Muscle of arm (tissue), 12 donors: ENCODE data around the gene MUL1. TPM values are rescaled to one million over a fixed set of nuclear protein-coding genes. Genes with fewer than 3 reads are reported as not detected.

Experiments
- DNase-seq: peaks from one replicate; pipeline ENCODE4 v3.0.0-alpha.2; 2013
- polyA plus RNA-seq, 12 donors: library from polyadenylated mRNA; unstranded; fragments of 120-200 nt; gene quantifications; one replicate each; pipeline ENCODE4 v1.2.1, GENCODE V29; 2013; ENCODE audit not compliant: insufficient read length in 12 of 12

Gene MUL1
- polyA plus RNA-seq, 12 donors, result 14.3 to 22.1 (median 18.6) TPM; not detected in 1

DNA sequence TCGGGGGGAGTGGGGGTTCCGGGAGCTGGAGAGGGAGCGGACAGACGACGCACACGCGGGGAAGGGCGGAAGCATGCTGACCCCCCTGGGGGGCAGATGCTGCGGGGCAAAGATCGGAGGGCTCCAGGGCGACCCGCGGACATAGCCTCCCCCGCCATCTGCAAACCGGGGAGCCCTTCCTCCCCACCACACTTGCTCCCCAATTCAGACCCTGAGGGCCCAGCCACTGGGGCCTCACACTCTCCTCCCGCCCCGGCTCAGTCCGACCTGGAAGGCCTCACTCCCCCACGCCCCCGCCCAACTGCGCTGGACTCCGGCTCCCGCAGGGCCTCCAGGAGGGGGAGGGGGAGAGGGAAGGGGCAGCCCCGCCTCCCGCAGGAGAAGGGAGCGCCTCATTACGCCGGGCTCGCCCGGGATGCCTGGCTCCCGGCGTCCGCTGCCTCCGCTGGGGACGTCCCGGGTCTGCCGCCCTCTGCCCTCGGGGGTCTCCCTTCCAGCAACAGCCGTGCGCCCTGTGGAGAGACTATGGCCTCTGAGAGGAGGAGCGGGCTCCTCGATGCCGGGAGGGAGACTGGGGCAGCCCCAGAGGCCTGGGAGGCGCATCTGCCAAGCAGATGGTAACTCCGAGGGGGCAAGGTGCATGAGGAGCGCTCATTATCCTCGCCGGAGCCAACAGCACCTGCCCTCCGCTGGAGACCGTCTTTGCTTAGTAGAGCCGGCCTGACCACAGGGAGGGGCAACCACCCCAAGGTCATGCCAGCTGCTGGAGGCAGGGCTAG, 21.3 kb downstream of the MUL1 start:
- DNase-seq, result no peak

DNA sequence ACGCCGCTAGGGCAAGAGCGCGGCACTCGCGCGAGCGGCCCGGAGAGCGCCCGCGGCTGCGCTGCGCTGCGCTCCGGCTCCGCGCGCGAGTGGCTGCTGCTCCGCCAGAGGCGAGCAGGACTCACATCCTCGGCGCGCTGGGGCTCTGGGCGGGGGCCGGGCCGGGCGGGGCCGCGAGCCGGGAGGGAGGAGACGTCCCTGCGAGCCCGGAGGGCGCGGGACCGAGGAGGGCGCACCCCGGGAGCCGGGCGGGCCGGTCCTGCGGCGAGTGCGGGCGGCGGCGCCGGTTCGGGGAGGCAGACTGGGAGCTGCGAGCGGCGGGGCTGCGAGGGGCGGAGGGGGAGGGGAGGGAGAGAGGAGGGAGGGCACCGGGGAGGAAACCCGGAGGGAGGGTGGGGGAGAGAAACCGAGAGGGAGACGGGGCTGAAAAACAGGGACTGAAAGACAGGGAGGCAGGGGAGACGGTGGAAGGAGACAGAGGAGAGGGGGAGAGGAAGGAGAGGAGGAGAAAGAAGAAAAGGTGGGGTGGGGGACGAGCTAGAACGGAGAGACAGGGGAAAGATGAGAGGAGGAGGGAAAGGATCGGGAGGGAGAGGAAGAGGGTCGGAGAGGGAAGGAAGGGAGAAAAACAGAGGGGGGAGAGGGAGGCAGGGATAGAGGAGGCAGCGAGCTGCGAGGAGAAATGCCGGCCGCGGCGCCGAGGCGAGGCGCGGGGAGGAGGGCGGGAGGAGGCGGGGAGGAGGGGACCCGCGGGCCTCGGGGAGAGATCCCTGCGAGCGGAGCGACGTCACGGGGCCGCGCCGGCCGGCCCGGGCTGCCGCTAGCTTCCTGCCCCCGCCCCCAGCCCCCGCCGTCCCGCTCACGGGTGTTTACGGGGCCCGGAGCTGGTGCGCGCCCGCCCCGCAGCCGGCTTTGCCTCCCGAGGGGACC, 22.2 kb downstream of the MUL1 start, which contains the start of gene CAMK2N1:
TSS of gene CAMK2N1 (minus strand) at position 684 of the 930 bp plus-strand sequence. CDS start 831 bp downstream, outside the sequence.
- no peak for DNase-seq

DNA sequence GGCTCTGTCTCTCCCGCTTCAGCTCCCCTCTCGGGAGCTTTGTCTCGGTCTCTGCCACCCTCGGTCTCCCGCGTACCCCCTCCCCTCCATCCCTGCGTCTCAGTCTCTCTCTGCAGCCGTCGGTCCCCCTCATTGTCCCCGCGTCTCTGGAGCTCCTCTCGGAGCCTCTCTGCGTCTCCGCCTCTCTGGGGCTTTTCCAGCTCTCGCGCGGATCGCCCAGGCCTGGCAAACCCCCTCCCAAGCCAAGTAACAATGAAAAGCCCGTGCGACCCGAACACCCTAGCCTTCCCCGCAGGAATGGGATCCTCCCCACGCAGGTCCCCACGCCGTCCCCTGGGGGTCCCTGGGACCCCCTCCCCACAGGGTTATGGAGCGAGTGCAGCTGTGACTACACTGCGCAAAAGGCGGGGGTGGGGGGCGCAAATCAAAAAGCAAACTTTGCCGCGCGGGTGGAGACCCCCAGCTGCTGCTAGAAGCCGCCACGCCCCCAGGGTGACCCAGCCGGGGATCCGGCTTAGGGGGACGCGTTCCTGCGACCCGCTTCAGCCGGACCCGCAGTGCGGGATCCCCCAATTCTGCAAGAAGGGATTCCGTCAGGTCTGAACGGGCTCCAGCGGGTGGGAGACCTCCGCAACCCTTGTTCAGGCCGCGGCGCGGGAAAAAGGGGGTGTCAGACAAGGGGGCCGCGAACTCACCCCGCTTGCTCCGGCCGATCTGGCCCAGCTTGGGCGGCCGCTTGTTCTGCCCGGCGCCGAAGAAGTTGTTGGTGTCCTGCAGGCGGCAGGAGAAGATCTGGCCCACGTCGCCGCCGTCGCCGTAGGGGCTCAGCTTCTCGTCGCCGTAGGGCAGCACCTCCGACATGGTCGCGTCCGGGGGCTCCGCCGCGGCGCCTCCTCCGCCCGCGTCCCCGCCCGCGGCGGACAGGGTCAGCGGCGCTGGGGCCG, 23.2 kb downstream of the MUL1 start:
- DNase-seq, result no peak

DNA sequence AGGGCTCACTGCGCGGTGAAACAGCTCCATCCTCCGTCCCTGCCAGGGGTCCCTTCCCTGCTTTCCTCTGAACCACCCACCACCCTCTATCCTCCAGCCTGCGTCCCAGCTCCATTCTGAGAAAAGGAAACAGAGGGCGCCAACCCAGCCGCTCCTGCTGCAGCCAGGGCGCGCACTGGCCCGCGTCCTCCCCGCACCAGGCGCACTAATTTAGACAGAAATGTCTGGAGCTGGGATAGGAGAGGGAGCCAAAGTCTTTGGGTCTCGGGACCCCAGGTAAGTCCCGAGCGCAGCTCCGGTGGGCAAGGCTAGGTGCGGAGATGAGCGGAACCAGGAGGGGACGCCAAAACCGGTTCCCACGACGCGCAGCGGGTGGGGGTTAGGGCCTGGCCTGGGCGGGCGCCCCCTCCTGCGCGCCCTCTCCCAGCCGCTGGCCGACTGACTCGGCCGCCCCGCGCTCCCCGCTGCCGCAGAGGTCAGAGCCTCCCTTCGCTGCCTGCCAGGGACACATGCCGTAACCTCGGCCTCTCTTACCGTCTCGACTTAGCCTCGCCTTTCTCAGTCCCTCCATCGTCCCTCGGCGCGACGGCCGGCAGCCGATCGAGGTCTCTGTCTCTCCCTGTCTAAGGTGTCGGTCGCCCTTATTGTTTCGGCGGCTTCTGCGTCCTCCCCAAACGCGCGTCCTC, 24.0 kb downstream of the MUL1 start:
- no peak for DNase-seq

DNA sequence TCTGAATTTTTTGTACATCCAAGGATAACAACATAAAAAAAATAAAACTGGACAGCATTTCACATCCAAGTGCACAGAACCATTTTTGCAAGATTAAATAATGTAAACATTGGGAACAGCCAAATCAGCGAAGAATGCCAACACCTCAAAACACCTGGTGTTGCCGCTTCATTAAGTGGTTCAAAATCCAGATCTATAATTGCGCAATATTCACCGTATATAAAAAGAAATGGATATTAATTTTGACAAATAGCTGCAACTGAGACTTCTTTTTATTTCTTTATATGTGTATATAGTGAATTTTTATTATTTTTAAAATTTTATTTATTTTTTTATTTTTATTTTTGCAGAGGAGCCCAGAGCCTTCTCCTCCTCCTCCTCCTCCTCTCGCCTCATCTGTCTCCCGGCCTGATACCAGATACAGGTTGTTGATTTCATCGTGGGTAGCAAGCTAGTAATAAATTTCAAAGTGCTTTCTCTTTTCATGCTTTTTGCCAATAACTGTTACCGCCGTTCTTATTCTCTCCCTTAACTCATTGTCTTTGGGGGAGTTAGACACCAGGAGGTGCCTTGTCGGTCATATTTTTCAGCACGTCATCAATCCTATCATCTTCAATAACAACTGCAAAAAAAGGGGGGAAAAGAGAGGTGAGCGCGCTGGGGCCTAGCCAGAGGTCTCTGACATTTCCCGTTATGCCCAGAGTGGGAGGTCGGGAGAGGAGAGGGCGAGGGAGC, 24.7 kb downstream of the MUL1 start:
- DNase-seq, result no peak

DNA sequence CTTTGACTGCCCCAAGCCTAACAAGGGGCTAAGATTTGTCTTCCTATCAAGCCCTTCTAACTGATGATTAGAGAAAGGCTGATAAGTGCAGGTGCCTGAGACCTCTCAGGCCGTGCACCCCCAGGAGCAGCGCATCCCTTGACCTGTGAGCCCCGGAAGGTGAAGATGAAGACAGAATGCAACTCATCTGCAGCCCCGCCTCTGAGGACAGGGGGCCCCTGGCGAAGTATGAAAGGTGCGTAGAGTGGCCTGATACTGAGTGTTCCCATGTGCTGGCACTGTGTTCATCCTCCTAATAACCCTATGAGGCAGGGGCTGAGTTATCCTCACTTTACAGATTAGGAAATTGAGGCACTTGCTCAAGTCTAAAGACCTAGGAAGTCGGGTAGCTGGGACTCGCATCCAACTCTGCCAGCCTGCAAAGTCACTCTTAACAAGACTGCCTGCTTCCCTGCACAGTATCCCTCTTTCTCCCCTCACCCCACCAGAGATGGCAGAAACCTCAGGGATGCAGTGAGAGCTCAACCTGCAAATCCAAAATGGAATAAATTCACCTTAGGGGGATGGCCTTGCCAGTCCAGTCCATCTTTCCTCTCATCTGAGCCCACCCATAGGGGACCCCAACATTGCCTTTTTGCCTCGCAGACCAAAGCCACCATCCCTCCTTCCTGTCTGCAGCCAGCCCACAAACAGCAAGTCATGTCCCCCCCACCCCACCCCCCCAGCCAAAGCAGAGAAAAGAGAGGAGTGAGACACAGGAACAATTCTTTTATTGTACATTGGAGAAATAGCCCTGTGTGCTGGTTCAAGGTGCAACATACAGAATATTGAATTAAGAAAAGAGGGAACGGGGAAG, 26.1 kb downstream of the MUL1 start:
- DNase-seq, result no peak

DNA sequence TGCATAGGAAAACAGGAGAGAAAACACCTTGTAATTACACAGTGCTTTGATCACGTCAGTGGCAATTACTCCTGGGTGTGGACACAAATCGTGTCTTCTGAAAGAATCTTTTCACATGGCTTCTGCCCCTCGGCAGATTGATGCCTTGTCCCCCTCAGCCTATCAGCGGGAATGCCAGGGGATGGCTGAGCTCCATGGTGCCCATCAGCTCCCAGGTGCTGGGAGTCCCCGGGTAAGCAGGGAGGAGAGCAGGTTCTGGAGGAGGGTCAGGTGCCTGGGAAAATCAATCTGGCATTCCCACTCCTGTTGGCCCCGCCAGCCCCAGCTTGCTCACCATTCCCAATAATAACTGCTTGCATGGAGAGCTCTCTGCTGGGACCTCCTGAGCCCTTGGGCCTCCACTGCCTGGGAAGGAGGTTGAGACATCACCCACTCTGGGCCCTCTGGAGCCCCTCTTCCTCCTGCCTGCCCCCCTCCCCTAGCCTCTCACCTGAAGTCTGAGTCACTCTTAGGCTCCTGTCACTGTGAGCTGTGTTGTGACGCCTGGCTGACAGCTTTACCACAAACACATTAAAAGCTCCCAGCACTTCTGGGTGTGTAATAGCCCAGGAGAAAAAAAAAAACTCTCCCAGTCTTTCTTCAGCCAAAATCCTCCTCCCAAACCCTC, 26.9 kb downstream of the MUL1 start:
- no peak for DNase-seq

DNA sequence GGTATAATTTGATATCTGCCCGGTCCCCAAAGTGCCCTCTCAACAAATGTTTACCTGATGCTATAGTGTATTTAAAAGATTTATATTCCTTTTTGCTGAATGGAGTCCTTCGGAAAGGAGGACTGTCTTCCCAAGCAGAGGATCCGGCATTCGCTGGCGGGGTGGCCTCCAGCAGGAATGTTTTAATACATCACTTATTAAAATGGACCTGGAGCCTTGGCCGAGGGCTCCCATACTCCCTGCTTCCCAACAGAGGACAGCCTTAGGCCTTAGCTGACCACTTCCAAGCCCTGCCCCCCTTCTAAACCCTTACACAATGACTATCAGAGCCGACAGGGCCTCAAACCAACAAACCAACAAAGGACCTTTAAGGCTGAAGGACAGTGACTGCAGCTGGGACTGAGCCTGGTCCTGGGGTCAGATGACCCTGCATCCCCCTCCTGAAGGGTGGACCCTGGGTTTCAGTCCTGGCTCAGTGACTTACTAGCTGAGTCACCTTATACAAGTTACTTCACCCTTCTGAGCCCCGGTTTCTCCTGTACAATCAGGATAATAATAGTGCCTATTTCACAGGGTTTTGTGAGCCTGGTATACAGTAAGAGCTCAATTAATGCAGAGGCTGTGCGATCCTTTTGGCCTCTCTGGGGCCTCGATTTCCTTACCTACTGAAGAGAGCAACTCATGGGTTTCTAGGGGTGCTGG, 27.6 kb downstream of the MUL1 start:
- no peak for DNase-seq

DNA sequence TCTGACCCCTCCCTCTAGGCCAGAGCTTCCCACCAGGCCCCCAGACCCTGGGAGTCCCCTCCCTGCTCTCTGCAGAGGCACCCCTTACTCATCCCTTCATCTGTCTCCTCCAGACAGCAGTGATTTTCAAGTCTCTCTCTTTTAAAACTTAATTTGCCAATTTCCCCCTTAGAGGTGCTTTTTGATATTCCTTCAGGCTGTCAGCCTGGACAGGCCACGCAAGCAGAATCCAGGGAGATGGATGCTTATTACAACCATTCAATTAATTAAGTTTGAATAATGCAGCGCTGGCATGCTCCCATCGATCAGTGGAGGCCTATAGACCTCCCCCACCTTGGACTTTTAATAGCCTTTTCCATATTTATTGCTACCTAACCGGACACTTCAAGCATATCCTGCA, 28.1 kb downstream of the MUL1 start:
- DNase-seq, result no peak

DNA sequence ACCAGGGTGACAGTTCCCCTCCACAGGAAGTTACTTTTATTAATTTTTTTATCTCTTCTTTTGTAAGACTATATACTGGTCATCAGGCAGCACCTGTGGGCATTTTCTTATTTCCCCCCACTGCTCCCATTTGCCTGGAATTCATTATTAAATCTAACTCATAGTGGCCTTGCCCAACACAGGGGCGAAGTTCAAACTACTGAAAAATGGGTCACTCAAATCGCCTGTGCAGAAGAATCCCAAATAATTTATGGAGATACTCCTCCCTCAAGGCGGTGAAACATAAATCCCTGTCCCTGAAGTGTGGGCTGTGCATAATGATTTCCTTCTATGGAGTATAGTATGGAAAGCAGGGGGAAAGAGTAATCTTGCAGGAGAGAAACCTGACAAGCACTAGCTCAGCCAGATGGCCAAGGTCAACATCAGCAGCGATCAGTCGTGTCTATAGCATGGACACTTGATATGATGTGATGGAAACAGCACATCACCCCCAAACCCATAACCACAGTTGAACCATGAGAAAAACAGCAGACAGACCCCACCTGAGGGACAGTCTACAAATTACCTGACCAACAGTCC, 29.8 kb downstream of the MUL1 start:
- no peak for DNase-seq

DNA sequence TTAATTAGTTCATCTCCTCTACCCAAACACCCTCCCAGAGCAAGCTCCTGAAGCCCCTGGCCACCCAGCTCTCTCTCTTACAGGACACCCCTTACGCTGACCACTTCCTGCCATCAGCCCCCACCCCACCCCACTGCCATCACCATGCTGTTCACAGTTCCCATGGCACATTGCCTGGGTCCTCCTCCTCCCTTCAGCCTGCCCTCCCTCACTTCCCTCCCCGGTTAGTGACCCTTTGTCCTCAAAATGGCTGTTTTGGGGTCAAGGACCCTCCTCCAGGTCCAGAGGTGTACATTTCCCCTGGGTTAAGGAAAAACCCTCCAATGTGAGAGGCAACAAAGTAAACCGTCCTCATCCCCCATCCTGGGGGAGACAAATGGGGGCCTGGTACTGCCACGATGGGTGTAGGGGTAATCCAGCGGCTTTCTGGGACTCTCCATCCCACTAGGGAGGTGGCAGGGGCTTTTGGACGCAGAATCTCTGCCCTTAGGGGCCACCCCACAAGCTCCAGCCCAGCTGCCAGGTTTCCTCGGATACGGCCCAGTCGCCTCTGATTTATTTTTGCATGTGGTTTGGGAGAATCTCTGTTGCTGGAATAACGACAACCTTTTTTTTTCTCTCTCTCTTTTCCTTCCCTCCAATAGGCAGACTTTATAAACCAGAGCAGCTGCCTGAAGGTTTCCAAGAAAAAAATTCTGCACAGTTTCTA, 30.4 kb downstream of the MUL1 start:
- peak; percentile 58 for DNase-seq

DNA sequence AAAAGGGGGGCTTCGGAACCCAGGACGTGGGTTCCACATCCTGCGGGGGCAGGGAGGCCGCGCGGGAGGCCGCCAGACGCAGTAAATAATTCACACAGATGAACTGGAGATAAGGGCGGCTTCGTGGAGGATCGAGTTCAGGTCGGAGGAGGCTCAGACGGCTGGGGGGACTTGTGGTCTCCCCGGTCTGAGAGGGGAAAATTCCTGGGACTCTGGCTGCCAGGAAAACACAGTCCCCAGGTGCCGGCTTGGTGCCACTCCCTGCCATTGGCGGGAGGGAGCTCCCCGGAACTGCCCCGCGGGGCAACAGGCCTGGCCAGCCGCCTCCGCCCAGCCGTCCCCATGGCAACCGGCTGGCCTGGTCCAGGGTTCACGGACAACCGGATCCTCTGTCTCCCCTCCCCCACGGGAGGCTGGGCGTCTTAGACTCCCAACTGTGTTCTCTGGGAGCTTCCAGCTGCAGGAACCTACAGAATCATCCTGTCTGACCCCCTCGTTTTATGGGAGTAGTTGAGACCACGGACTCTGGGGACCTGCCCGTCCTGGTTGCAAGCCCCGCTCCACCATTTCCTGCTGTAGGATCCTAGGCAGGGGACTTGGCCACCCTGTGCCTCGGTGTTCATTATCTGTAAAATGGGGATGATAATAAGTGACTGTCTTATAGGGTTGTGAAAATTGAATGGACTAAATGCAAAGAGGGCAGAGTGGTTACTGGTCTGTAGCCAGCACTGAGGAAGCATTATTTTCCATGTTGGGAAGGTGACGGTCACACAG, 31.5 kb downstream of the MUL1 start:
- DNase-seq, result no peak

DNA sequence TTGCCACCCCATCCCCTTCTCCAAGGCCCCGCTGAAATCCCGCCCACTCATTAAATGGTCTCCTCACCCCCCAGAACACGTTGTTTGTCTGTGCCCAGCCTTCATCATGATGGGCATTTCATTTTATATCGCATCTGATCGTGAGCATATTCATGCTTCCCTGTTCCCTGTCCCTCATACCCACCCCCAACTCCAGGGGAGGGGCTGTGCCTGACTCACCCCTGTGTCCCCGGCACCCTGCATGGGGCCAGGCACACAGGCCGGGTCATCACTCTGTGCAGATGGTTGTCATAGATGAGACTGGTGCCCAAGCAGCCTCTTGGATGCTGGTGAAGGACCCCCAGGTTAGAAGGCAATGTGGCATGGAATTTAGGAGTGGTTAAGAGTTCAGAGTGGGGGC, 33.0 kb downstream of the MUL1 start:
- no peak for DNase-seq

DNA sequence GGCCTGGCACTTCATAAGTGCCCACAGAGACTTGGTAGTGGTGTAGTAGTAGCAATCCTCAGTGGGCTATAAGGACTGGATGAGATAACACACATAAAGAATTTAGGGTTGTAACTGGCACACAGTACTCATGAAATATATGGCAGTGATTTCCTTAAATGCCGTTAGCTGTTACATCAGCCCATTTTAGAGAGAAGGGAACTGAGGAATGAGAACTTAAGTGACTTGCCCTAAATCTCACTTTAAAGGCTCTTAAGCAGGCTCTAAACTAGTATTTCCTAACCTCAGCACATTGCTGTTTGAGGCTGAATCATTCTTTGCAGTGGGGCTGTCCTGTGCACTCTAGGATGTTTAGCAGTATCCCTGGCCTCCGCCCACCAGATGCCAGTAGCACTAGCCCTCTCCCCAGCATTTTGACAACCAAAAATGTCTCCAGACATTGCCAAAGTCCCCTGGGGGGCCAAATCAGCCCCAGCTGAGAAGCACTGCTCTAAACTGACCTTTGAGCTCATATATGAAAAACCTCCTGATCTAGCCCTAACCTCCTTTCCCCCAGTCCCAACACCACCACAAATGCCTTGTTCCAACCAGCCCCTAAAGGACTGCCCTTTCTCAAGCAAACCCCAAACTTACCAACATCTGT, 33.5 kb downstream of the MUL1 start:
- DNase-seq, result no peak

DNA sequence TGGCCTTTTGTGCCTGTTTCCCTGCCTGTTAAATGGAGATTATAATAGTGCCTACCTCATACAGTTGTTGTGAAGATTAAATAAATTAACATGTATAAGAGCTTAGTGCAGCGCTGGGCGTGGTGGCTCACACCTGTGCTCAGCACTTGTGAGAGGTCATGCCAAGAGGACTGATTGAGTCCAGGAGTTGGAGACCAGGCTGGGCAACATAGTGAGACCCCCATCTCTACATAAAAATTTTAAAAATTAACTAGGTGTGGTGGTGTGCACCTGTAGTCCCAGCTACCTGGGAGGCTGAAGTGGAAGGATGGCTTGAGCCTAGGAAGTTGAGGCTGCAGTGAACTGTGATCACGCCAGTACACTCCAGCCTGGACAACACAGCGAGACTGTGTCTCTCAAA, 34.1 kb downstream of the MUL1 start:
- no peak for DNase-seq
